ENCODE results near the gene ZNF219.

The ZNF219 gene

DNA sequence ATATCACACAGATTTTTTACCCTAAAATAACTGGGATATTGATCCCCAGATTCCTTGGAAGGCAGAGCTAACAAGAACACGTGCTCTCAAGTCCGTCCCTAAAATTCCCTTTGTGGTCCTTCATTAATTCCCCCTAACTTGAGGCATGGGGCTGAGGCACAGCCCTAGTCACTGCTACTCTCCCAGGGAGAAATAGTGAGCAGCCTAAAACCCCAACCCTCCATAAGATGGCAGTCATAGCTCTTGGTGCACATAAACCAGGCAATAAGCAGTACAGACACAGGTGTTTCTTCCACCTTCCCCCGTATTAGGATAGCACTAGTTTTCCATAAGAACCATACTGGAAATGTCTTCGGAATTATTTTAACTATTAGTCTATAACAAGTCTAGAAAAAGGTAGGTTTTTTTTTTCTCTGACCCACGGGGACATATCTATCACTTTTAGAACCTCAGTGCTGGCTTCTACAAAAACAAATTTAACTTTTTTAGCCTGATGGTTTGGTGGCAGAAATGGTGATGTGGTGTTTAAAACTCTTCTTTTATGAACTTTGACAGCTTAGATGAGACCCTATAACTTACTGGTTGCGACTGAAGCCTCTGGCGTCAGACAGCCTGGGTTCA lies 31.5 kb downstream of the ZNF219 start:
- no peak for DNase-seq (ENCODE audit: low spot score)

DNA sequence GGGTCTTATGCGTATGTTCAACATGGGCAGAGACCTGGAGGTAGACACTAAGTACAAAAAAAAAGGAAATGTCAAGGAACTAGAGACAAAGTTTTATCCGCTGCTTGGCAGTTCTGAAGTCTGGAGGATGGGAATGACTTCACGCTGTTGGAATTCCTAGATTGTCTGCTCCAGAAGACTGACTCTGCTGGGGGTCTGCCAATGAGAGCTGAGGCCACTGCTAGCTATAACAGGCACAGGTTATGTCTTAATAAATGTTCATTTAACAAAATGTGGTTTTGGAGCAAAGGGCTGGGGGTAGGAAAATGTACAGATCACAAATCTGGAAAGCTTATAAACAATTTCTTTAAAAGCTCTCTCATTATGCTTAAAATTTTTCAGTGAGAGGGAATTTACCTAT lies 35.0 kb downstream of the ZNF219 start:
- no peak for DNase-seq (ENCODE audit: low spot score)

DNA sequence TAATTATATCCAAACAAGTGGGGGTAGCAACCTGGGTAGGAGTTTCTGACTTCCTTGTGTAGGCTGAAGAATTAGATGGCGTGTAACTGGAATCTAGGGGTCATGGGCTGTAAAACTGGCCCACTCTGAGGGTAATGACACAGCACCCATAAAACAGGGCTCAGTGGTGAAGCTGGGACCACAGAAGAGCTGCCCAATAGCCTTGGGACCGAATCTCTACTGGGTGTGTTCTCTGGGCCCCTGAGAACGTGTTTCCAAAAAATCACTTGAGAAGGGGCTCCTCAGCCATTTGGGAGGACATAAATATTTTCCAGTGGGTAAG lies 37.1 kb downstream of the ZNF219 start:
- DNase-seq (ENCODE audit: low spot score): no peak

DNA sequence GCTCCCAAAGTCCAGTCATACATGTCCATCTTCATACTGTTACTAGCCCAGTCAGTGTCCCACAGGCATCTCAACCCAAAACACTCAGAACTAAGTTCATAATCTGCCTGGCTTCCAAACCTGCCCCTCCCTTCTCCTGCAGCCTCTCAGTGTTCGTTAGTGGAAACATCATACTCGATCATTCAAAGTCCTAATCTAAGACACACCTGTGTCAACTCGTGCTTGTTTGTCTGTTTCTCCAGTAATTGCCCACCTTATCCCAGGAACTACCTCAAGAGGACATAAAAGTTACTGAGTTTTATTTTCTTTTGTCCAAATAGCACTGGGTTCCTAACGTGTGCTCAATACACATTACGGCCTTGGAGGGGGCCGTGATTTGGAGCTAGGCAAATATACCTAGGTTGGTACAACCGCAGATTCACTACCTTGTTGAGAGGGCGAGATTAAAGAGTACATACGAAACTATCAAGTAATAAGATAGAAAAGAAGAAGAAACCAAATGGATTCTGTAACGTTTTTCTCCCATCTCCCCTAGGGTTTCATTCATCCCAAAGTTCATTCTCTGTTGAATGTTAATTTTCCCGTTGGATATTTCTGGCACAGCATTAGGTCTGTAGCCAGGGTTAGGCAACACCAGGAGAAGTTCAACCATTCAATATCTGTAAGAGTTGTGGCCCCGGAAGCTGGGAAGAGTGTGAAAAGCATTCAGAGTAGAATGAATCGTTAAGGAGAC lies 37.7 kb downstream of the ZNF219 start:
- DNase-seq (ENCODE audit: low spot score): no peak

DNA sequence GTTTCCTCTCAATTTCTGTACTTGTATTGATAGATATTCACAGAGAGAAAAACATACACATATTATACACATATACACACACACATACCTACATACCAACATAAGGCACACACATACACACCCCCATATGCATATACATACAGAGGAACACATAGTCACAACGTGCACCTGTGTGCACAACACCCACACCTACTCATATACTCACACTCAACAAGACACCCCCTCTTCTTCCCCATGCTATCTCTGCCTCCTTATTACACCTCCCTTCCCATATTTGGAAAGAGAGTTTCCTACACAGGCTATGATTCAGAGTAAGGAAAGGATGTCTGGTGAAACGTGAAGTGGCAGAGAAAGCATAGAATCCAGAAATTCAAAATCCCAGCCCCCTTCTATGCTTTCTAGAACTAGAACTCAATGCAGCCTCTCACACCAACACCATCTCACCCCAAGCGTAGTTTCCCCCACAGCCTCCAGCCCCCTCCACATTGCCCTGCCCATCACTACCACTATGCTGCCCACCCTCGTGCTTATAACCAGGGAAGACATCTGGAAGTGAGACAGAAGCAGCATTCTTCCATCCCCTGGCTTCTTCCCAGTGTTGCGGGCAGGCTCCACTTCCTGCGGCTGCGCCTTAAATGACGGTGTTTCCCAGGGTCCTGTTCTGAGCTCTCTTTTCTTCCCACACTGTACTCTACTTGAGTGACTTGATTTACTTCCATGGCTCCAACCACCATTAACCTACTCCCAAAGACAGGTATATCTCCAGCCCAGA lies 38.4 kb downstream of the ZNF219 start:
- no peak for DNase-seq (ENCODE audit: low spot score)

DNA sequence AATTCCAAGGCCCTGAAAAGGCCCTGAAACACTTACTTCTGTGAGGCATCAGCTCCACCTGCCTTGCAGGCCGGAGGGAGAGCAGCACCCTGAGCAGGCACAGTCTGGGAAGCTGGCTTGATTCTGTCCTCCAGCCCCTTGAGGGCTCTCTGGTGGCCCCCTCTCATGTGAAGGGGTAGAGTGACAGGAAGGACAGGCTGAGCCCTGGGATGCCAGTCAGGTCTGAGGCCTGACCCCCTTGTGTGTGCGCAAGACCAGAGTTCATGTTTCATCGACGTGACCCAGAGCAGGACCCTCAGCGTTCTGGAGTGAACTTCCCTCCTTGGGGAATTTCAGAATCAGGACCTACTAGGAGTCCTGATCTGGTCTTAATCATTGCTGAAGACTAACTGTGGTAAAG lies 39.6 kb downstream of the ZNF219 start:
- no peak for DNase-seq (ENCODE audit: low spot score)

DNA sequence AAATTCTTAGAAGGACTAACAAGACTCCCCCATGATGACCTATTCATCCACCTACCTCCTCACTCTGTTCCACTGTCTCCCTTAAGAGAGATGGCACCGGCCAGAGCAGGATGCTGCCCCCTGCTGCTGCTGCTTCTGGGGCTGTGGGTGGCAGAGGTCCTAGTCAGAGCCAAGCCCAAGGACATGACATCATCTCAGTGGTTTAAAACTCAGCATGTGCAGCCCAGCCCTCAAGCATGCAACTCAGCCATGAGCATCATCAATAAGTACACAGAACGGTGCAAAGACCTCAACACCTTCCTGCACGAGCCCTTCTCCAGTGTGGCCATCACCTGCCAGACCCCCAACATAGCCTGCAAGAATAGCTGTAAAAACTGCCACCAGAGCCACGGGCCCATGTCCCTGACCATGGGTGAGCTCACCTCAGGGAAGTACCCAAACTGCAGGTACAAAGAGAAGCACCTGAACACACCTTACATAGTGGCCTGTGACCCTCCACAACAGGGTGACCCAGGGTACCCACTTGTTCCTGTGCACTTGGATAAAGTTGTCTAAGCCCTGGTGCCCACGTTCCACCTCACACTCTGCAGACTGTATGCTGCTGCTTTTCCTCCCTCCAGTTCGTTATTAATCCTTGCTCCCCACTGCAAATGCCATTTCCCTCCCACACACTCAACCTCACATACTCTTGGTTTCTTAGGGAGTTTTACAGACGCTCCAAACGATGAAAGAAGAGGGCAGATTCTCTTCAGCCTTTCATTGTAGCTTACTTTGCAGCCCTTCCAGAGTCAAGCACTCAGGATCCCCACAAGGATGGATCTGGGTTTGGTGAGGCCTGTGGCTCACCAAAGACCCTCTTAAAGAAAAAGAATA lies 40.4 kb downstream of the ZNF219 start, which contains the start of gene RNASE8:
Gene RNASE8 (plus strand): TSS at position 20 of the 873 bp plus-strand sequence. CDS start 71 bp downstream, at position 91.
- no peak for DNase-seq (ENCODE audit: low spot score)

DNA sequence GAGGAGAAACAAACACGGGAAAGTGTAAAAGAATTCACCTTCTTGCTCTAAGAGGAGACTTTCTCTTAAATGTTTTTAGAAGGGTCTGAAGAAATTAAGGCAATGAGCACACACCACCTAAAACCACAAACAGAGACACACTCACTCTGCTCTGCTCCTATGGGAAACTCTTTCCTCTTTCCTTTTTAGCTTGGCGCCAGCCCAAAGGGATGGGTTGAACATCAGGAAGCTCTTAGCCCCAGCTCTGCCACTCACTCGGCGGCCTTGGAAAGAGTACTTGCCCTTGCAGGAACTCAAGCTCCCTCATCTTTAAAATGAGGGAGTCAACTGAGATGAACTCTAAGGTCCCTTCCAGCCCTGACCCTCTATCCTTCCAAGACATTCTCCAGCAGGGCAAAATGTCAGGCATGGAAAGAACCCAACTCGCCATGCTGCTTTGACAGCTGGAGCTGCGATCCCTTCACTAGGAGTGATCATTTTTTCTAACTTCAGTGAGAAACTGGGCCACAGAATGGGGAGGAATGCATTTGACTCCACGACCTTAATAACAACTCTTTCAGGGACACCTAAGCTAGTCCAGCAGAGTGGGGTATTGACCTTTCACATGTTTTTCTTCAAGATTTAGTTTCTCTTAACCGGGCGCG lies 41.8 kb downstream of the ZNF219 start:
- DNase-seq (ENCODE audit: low spot score): no peak

DNA sequence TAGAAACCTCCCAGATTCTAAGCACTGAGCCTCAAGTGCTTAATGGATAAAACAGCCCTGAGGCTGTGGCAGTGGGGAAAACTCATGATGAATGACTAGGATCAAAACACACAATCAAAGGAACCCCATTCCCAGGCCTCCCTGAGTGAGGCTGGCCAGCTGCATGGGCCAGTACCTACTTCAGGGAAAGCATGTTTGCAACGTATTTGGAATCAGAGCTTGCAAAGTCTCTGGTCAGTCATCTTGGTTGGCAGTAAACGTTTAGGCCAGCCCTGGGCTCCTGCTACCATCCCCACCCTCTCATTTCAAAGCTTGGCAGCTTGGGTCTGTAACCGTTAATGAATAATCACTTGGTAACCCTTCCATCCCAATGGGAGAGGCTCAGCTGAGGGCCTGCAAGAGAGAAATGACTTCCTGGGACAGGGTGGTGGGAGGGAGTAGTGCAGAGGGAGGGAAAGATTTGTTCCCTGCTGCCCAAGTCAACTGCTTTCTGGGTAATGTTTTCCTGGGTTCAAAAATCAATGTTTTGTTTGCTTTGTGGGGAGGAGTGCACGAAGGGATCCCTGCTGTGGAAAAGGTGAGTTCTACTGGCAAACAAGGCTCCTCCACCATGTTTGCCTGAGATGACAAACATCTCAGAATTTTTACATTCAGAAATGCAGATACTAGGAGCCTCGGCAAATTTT lies 42.9 kb downstream of the ZNF219 start:
- no peak for DNase-seq (ENCODE audit: low spot score)

DNA sequence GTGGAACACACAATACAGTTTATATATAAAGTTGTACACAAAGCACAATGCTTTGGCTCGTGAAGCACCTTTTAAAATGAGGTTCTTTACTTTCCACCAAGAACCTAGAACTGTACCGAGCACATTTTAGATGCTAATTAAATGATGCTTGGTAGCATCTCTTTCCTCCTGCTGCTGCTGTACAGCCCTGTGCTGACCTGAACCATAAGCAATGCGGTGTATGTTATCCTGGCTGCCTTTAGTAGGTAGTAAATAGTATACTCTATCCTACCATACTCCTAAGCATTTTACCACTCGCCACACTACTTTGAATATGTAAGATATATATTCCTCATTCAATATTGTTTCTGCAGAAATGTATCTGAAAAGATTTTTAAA lies 43.7 kb downstream of the ZNF219 start:
- no peak for DNase-seq (ENCODE audit: low spot score)

DNA sequence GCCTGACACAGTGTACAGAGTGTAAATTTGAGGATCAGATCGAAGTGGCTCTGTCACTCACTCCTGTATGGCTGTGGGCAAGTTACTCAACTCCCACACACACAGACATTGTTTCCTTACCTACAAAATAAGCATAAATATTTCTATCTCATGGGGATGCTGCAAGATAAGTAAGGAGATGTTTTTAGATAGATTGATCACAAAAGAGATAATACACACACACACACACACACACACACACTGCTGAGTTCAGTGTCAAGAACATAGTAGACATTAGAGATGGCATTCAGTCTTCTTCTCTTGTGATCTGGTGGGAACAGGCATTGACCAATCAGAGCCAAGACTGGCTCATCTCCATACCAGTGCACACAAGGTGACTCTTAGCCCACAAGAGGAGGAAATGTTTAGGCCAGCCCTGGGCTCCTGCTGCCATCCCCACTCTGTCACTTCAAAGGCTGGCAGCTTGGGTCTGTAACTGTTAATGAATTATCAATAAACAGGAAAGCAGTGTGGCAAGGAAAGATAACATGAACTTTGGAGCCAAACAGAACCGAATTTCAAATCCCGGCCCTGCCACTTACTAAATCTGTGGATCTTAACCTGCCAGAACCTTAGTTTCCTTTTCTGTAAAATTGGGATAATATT lies 44.2 kb downstream of the ZNF219 start:
- no peak for DNase-seq (ENCODE audit: low spot score)

DNA sequence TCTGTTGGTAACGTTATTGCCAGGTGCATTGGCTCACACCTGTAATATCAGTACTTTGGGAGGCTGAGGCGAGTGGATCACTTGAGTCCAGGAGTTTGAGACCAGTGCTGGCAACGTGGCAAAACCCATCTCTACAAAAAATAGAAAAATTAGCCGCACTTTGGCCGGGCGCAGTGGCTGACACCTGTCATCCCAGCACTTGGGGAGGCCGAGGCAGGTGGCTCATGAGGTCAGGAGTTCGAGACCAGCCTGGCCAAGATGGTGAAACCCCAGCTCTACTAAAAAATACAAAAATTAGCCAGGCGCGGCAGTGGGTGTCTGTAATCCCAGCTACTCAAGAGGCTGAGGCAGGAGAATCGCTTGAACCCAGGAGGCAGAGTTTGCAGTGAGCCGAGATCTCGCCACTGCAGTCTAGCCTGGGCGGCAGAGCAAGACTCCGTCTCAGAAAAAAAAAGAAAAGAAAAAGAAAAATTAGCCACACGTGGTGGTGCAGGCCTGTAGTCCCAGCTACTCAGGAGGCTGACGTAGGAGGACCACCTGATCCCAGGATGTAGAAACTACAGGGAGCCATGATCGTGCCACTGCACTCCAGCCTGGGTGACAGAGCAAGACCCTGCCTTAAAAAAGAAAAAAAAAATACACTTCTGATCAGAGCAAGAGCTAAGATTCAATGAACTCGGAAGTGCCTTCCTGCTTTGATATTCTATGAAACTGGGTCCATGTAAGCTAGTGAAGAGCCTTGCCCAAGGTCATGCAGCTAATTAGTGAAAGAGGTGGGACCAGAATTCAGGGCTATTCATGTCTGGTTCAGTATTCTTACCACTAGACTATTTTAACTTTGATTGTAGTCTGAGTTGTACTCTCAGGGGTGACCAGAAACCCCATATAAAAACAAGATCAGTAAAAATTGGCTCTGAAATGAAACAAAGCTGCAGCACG lies 45.0 kb downstream of the ZNF219 start:
- DNase-seq (ENCODE audit: low spot score): no peak

DNA sequence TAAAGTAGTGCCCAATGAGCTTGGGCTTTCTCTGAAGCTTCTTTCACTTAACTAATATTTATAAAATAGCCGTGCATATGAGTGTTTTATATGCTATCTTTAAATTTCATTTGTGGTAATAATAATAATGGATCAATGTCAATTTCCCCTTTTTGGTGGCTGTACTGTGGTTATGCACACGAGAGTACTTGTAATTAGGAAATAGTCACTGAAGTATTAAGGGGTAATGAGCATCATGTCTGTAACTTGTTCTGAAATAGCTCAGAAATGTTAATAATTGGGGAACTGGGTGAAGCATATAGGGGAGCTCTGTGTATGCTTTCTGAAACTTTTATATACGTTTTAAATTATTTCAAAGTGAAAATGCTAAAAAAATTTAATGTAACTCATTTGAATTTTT lies 47.9 kb downstream of the ZNF219 start:
- DNase-seq (ENCODE audit: low spot score): no peak

DNA sequence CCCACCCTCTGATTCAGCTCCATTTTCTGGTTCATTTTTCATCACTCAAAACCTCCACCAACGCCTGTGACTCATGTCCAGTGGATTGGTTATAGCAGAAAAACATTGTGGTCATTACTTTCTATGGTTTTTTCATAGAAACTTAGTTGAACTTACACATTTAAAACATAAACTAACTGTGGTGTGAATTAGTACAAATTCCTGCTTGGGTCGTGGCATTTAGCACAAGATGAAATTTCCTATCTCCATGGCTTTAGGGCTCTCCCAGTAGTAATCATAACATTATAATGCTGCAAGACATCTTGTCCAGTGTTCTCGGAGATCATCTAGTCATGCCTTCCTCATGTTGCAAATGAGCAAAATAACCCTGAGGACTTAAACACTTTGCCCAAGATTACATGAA lies 49.2 kb downstream of the ZNF219 start:
- DNase-seq (ENCODE audit: low spot score): no peak

DNA sequence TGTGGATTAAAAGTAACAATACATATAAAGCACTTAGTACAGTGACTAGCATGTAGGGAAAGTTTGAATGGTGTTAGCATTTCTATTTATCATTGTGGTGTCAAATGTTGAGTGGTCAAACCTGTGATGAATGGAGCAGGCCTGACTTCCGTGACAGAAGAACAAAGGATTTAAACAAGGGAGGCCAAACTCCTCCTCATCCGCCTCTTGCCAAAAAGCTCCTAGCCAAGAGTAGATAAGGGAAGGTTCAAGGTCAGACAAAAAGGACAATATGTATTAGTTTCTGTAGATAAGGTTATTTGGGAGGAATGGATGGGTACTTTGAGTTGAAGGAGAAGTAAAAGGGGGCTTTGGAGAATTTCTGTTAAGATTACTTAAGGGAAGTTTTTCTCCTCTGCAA lies 49.8 kb downstream of the ZNF219 start:
- no peak for DNase-seq (ENCODE audit: low spot score)

DNA sequence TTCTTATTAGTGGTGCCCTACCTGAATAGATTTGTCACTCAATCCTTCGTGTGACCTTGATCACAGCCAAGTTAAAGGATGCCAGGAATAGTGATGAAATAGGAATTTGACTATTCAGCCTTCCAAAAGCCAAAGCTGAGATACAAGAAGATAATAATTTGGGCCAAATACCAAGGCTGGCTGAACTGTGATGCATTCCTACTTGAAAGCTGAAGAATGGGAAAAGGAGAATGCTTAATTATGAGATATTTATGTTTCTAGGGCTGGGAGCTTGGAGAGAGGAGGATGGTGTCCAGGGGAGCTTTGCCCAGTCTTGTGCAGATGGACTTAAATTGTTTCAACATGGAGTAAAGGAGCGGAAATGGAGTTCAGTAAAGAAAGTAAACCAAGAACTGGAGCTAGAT lies 51.1 kb downstream of the ZNF219 start:
- no peak for DNase-seq (ENCODE audit: low spot score)

DNA sequence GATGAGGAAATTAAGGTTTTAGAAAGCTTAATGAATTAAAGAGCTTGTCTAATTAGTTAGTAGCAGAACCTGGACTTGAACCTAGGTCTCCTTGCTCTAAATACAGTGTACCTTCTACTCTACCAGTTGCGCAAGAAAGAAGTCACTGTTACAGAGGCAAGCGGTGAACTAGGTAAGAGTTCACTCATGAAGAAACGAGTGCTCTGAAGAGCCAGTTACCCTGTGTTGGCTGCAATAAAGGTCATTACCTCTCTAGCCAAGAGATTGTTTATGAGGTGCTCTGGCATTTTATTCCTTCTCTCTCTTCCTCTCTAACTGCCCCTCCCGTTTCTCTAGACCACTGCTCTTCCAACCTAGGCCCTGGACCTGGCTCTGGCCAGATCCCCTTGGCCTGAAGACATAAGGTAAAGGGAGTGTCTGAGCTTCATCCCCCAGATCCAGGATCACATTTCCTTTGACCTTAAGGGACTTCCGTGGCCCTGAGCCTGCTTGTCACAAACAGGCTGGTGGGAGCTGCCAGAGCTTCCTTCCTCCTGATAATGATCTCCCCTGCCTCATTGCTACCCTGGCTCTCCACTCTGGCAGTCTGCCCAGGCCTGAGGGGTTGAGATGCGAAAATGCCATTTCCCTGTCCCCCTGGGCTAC lies 54.4 kb downstream of the ZNF219 start:
- DNase-seq (ENCODE audit: low spot score): no peak

DNA sequence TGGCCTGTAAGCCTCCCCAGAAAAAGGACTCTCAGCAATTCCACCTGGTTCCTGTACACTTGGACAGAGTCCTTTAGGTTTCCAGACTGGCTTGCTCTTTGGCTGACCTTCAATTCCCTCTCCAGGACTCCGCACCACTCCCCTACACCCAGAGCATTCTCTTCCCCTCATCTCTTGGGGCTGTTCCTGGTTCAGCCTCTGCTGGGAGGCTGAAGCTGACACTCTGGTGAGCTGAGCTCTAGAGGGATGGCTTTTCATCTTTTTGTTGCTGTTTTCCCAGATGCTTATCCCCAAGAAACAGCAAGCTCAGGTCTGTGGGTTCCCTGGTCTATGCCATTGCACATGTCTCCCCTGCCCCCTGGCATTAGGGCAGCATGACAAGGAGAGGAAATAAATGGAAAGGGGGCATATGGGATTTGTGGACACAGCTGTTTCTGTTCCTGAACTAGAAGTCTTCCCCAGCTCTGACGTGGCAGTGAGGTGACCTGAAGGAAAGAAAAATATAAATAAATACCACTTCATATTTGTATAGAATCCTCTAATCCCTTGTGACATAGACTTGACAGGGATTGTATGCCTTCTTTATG lies 55.0 kb downstream of the ZNF219 start:
- DNase-seq (ENCODE audit: low spot score): no peak

DNA sequence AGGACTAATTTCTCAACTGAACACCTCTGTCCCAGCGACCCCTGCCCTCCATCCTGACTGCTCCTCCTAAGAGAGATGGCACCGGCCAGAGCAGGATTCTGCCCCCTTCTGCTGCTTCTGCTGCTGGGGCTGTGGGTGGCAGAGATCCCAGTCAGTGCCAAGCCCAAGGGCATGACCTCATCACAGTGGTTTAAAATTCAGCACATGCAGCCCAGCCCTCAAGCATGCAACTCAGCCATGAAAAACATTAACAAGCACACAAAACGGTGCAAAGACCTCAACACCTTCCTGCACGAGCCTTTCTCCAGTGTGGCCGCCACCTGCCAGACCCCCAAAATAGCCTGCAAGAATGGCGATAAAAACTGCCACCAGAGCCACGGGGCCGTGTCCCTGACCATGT lies 55.5 kb downstream of the ZNF219 start:
- no peak for DNase-seq (ENCODE audit: low spot score)
